ENCODE data around the gene LANCL1.

Gene LANCL1, protein sequence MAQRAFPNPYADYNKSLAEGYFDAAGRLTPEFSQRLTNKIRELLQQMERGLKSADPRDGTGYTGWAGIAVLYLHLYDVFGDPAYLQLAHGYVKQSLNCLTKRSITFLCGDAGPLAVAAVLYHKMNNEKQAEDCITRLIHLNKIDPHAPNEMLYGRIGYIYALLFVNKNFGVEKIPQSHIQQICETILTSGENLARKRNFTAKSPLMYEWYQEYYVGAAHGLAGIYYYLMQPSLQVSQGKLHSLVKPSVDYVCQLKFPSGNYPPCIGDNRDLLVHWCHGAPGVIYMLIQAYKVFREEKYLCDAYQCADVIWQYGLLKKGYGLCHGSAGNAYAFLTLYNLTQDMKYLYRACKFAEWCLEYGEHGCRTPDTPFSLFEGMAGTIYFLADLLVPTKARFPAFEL

GRCh38 chr2:210476194-210477128, at the start of gene LANCL1:
Gene LANCL1 (minus strand): TSS chr2:210476759. CDS start chr2:210476396, 363 bp downstream.
- DNase-seq: peak; percentile 82 to 93

DNA sequence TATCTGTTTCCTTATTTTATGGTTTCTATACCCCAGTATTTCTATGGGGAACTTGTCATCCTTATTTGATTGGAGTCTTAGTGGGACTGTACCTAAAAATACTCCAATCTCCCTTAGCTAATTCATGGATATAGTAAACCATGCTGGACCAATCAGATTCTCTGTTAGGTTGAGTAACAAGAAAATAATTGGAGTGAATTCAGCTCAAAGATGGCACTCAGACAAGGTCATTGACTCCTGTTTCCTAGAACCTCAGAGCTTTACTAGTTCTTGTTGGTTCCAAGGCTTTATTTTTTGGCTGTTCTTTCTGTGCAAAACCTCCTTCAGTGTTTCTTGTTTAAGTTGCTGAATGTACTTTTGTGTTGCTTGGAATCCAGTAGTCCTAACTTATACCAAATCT, 48.0 kb upstream of the LANCL1 start:
- DNase-seq: no peak

- DNase-seq: no peak
Measured at GRCh38 chr2:210523650-210524289, 47.2 kb upstream of the LANCL1 start.

DNA sequence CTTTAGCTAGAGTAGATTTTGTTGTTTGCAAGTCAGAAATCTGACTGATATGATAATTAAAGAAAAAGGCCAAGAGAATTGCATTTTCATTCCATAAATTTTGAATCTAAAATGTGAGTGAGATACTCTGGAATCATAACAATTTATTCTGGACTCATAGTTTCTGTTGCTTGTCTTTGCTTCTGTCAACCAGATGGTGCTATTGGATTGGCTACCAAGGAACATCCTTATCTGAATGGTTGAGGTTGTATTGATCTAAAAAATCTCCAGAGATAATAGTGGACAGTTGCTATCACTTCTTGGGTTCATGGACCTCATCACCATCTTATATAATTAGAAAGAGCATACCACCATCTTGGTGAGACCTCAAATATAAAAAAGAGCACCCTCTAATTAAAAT, 45.8 kb upstream of the LANCL1 start:
- no peak for DNase-seq

- no peak for DNase-seq
Measured at GRCh38 chr2:210519594-210519993, 43.0 kb upstream of the LANCL1 start.

GRCh38 chr2:210517264-210517663, 40.7 kb upstream of the LANCL1 start:
- no peak for DNase-seq

DNA sequence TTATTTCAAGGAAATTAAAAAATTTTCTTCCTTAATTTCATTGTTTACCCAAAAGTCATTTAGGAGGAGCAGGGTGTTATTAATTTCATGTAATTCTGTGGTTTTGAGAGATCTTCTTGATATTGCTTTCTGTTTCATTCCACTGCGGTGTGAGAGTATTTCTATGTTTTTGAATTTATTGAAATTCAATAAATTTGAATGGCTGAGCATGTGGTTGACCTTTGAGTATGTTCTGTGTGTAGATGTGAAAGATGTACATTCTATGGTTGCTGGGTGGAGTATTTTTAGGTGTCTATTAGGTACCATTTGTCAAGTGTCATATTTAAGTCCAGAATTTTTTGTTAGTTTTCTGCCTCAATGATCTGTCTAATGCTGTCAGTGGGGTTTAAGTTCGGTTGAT, 39.4 kb upstream of the LANCL1 start:
- no peak for DNase-seq

DNA sequence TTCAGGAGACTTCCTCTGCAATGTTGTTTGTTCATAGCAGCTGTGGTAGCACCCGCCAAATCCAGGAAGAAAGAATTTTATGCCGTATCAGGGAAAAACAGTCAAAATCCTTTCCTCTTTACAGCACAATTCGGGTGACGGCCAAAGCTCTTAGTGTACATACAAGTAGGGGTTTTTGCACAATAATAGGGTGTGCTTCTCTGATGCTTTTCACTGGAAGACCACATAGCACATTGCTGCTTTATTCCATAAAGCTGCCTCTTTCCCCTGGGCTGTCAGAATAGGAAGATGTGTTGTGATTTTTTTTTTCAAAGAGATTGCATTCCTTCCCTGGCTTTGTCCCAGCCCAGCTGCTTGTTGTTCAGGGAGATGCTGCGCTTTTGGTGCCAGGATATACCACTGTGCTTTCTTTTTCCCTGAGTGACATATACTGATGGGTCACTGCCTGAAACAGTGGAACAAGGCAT, 27.2 kb upstream of the LANCL1 start:
- DNase-seq: no peak

DNA sequence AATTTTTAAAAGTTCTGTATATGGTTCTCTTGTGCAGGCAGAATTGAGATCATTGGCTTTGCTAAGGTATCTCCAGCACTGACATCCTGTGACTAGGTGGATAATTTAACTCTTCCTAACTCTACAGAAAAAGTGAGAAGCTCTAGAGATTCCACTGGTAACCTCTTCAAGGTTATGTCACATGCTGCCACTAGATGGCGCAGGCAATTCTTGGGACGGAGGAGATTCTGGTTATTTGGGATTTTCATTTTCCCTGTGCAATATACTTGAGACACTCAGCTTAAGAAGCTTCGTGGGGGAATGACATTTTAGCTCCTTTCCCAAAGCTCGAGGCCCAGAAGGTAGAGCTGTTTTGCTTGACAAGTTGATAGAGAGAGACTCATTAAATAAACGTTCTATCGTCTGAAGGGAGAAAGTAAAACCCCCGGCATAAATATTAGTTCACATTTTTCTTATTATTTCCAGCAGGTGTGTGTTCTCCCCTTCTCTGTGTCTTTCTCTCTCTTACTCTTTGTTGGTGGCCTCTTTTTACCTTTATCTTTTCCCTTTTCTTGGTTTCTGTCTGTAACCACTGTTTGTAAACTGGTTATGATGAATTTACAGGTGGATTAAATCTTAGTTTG, 26.6 kb upstream of the LANCL1 start:
- DNase-seq: peak in 1 of 2 experiments; percentile 60

DNA sequence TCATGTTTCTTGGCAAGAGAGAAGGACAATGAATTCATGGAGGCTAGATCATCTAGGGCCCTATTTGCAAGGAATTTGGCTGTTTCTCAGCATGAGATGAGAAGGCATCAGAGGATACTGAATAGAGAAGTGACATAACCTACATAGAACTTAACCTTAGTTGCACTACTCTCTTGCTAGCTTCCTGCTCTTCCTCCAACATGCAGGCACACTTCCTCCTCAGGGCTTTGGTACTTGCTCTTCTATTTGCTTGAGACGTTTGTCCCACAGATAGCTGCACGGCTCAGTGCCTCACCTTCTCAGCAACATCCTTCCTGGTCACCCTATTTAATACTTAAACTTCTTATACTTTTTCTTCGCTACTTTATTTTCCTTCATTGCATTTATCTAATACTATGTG, 20.0 kb upstream of the LANCL1 start:
- no peak for DNase-seq

DNA sequence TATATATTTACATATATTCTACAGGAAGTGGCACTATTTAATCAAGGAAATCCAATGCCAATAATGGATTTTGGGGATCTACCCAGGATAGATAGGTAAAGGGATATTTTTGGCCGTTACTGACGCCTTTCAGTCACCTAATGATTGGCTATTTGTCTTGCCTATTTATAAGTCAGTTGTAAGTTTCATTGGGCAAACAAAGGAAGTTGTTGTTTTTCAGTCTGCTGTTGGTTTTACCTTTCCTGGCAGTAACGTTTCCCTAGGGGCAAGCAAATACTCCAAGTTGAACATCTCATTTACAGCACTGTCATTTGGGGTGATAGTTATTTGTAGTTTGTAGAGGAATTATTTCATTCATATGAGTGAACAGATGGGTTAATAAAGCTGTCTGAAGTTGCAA, 17.0 kb upstream of the LANCL1 start:
- DNase-seq: peak in 1 of 2 experiments; percentile 0

DNA sequence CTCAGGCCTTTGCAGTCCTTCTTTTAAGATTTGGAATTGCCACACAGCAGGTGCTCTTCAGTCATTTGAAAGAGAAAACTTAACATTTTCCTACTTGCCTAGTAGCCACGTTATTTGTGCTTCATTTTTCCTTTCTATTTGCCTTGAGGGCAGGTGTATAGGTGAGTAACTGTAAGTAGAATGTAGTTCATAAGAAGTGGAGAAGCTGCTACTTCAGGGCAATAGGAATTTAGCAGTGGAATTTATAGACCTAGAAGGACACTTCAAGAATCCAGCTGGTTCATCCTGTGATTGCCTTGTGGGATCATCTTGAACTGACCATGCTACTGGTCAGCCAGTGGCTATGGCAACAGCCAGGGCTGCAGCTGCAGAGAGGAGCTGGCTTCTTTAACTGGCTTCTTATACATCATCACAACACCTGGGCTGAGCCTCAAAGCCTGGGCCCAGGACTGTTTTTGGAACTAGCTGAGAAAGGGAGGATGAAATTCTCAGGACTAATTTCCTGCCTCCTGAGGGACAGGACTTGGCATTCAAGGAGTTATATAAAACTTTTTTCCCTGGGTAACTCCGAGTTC, 5.1 kb upstream of the LANCL1 start:
- no peak for DNase-seq

DNA sequence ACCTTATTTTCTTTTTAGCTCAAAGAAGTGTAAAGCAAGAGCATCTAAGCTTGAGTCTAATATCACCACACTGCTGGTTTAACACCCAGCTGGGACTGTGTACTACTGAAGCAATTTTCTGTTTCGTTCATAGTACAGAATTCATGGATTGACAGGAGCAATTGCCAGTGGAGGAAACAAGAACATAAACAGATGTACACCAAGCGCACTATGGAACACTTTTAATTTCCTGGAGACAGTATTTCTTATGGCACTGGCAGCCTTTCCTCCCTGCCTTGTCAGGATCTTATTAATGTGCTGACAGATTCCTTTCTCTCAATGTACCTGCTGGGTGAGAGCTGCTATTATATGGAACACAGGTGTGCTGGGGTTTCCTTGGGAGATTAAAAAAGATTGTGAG, 4.2 kb upstream of the LANCL1 start:
- no peak for DNase-seq

DNA sequence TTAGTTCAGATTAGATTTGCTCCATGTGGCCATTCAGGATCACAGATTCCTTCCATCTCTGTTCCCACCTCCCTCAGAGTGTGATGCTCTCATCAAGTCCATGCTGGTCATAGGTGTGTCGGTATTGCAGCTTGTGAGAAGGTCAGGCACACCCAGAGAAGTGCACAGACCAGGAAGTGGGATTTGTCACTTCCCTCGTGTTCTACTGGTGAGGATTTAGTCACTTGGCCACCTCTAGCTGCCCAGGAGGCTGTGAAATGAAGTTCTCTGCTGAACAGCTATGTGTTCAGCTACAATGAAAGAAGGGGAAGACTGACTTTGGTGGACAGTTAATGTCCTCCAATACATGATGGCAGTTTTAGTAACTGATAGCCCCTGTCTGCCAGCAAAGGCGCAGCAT, 3.5 kb upstream of the LANCL1 start:
- DNase-seq: no peak

DNA sequence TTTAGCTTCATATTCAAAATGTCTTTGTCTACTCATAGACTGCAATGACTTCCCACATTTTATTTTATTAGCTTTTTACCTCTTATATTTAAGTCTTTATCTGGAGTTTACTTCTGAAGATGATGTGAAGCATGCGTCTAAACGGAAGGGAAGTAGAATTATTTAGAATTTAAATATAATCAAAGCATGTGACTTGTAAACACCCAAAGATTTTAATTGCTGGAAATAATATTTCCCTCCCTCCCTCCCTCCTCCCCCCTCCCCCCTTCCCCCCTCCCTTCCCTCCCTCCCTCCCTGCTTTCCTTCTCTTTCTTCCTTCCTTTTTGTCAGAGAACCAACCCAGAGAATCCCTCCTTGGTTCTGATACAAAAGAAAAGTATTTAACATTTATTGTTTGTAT, 2.1 kb upstream of the LANCL1 start:
- DNase-seq: no peak

DNA sequence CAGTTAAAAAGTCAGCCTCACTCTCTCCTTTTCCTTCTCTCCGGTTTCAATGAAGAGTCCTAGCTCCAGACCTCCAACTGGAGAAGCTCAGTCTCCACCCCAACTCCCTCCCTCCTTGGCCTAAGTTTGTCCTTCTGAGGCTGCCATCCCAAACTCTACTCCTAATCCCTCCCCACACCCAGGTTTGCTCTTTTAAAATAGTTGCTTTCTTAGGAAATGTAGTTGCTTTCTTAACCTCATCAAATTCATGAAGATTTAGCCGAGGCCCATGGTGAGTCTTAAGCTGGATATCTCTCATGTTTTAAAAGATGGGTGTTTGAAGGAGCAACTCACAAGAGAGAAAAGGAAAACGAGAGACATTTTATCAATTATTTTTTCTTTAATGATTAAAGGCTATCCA, 937 bp upstream of the LANCL1 start:
- DNase-seq: no peak

DNA sequence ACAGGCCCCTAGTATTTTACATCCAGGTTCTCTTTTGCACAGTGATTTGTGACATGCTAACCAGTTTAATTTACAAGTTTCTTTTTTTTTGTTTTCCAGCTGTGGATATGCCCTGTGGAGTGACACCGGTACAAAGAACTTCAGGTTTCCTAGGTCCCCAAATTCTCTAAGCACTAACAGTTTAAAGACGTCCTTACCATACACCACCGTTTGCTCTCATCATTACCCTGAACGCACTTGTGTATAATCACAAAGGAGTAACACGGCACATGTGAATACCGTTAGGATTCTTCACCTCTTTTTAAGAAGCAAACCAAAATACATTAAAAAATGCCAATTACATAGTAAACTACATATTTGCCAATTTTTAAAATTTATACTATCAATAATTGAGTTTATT, 853 bp downstream of the LANCL1 start:
- DNase-seq: peak in 1 of 2 experiments; percentile 24

- no peak for DNase-seq
Measured at GRCh38 chr2:210474776-210475175, 1.8 kb downstream of the LANCL1 start.

- DNase-seq: no peak
Measured at GRCh38 chr2:210461401-210461800, 15.2 kb downstream of the LANCL1 start.

DNA sequence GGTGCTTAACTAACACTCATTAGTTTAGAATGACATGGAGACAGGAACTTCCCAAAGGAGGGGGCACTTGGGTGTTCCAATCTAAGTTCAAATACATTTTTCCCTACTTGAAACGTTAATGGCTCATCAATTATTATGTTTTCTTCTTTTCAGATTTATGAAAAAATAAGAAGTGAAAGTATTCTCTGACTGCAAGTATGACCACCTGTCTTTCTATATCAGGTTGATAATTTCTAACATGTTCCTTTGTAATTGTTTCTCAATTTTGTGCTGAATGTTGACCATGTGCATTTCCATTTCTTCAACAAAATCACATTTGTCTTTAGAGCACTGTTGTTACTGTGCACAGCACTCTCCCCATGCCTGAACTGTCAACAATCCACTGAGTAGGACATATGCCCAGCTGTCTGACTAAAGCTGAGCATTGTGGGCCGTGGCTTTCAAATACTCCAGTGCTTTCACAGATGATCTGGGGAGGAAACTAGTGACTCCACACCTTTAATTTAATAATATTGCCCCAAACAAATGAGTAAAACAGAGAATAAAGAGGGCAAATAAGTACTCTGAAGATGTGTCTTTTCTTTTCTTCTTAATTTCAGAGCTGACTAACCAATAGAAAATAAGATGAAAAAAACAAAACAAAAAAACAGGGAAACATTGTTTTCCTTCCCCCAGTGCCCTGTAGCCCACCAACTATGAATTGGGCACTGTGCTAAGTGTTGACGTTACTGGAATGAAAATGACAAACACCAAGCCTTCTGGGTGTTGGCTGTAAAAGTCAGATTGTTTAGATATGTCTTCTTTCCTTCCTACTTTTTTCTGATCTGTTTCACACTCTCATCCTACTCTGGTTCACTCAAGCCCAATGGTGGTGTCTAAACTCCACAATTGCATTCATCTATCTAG, 16.0 kb downstream of the LANCL1 start:
- no peak for DNase-seq

DNA sequence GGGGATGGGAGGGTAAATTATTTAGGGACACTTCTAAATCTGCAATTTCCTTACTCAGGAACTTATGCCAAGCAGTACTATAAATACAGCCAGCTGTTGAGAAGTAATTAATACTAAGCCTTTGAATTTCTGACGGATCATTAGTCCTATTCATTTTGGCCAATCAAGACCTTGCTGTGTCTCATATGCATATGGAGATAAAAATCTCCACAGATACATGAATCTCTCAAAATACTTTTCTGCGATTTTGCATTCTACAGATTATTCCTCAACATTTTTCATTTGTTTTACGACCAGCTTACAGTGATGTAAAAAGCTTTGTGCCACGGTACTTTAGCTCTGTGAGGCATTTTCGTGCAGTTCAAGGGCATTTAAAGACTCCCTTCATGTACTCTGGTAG, 16.7 kb downstream of the LANCL1 start:
- no peak for DNase-seq
